Activated T-cell treated with anti-CD3 and anti-CD28 coated beads for 4 hours (primary cell): ENCODE data around the gene CAMK2A.

Experiments used
- DNase-seq: peaks from one replicate; pipeline ENCODE4 v3.0.0-alpha.2; 2020

Gene CAMK2A

DNA sequence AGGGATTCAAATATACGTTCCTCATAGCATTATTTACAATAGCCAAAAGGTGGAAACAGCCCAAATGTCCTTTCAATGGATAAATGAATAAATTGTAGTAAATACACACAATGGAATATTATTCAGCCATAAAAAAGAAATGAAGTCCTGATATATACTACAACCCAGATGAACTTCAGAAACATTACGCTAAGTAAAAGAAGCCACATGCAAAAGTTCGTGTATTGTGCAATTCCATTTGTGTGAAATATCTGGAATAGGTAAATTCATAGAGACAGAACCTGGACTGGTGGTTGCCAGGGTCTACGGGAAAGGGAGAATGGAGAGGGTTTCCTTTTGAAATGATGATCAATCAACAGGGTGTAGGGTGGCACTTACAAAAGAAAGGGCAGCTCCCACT, 25.7 kb upstream of the CAMK2A start:
- no peak for DNase-seq

DNA sequence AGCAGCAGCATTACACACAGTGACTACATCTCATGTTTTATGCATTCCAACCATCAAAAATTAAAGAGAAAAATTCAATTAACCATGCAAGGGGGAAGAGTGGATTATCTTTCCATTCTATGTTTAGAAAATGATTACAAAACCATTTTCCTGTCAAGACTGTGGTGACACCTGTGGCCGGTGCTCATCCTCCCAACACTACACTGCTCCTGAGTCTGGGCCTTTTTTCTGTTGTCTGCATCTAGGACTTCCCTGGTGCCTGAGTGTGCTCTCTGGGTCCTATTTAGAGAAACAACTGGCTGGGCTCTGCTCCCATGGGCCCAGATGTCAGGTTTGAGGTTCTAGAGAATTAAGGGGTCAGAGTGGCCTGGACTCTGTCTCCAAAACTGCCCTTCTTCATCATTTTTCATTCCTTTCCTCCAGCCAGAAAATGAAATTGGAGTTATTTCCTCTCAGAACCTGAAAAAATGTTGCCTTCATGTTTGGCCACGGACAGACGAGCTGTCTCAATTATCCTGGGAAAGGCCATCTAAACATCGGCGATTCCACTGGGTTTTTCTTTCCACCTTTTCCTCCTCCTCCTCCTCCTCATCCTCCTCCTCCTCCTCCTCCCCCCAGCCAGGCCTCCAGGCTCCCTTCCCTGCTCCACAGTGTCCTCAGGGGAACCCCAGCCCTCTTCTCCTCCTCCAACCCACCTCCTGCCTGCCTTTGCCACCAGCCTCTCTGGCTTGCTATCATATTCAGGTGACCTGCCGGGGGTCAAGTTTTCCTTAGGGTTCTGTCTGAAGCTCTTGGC, 24.5 kb upstream of the CAMK2A start:
- DNase-seq = no peak

DNA sequence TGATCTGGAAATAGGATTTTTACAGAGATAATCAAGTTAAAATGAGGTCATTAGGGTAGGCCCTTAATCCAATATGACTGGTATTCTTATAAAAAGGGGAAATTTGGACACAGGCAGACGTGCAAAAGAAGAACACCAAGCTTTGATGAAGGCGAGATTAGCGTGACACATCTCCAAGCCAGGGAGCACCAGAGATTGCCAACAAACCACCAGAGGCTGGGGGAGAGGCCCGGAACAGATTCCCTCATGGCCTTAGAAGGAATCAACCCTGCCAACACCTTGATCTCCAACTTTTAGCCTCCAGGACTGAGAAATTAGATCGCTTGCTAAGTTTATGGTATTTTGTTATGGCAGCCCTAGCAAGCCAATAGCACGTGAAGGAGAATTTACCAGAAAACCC, 23.9 kb upstream of the CAMK2A start:
- no peak for DNase-seq

DNA sequence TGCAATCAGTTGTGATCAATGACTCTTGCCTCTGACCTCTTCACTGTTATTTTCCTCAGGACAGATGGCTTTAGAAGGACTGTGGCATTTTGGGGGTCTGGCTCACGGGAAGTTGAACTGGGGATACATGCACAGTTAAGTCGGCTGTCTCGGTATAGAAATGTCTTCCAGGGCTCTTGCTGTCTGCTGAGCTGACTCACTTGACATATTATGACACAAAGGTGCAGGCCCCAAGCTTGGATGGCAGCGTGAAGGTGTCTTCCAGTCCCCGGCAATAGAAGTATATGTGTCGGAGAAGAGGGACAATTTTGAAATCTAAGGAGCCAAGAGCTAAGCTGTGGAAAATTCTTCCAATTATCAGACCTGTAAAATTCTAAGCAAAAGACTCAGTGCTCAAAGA, 22.9 kb upstream of the CAMK2A start:
- DNase-seq = no peak

DNA sequence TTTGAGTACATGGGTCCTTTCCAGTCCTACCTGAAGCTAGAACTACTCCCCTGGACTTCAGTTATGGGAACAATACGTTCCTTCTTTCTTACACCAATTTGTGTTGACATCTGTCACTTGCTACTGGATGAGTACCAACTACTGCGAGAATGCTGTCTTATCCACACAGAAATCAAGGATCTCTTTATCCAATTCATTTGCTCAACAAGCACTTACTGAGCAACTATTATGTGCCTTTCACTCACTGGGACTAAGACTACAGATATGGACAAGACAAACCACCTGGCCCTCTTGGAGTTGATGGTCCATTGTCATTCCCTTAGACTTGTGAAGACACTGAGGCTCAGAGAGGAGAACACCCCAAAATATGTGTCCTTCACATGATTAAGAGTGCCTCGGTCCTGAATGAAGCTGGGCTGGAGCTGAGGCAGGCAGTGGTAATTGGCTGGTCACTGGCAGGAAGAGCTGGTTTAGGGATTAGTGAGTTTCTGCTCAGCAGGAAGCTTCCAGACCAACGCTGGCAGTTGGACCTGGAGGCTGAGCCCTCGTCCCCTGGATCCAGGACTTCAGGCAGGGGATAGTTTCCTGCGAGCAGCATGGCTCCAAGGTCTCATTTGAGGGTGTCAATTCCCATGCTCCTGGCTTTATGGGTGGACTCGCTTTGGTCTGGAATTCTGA, 21.6 kb upstream of the CAMK2A start:
- no peak for DNase-seq

DNA sequence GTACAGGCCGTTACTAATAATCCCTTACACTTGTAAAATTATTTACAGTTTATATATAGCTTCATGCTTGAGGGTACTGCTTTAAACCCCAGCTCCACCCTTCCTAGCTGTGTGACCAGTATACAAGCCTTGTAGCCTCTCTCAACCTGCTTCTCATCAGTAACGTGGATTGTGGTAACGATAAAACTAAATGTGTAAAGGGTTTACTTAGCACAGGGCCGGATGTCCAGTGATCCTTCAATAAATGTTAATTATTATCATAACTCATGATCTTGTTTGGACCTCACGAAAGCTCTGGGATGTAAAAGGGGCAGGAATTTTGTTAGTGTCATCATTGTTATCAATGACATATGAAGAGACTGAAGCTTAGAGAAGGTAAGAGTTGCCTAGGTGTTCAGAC, 20.7 kb upstream of the CAMK2A start:
- DNase-seq = no peak

DNA sequence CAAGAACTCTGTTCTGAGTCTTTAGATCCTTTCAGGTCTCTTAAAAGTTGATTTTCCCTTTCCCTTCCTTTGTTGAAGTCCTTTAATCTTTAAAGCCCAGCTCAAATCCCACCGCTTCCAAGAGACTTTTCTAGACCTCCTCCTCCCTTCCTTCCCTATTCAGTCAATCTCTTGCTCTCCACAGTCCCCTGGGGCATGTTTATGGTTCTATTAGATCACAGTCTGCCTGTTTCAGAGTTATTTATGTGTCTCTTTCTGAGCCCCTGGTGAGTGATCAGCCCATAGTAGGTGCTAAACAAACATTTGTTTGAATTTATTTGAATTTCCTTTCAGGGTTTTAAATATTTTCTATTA, 20.3 kb upstream of the CAMK2A start:
- no peak for DNase-seq

DNA sequence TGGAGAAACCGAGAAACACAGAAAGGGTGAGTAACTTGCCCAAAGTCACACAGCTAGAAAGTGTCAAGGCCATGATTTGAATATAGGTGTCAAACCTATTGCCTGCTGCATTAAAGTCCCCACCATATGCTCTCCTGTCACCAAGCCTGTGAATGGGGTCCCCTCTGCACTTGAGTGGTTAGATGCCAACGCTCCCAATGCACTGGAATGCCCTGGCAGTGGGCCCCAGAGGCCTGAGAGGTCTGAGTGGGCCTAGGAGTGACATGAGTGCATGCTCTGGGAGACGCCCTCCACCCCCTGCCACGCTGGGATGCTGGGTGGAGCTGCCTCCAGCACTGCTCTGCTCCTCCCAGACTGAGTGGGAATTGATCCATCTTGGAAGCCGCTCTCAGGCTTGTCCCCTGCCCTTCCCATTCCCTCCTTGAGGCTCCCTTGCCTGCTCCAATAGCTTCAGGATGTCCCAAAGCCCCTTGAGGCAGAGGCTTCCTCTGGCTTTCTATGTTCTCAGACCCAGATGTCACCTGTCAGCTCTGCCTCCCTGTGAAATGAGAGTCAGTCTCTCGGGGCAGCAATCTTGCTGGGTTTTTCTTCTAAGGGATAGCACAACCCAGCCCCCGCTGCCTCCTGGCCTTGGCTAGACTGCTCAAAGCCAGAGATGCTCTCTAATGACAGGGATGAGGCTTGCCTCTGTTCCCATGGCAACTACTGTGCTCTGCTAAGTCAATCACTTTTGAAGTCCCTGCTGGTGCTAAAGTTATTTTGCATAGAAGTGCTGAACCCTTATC, 19.7 kb upstream of the CAMK2A start:
- DNase-seq = no peak

DNA sequence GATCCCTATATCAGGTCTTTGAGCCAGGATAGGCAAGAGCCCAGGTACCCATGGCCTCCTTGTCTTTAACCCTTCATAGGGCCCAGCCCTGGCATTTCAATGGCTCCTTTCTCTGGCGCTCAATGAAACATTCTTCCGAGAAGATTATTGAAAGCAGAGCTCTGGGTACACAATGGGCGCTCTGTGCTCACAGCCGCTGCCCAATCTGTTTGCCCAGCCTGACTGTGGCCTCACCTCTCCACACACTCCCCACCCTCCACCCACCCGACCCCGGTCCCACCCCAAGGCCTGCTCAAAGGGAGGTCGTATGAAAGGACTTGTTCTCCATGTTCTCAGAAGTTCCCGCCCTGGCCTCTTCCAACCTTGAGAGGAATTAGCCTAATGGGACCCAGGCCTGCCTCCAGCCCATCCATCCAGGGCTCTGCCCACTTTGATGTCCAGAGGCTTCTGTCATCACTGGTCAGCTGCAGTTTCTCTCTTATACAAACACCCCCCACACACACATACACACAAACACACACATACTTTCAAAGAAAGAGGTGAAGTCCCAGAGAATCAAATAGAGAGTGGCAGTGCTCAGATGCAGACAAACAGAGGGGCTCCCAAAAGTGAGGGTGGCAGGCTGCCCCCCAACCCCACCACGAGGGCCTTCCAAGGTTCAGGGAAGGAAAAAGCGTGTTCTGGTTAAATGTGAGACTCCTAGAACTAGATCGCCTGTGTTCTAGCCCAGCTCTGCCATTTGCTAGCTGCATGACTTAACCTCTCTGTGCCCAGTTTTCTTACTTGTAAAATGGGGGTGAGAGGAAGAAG, 18.2 kb upstream of the CAMK2A start:
- DNase-seq = no peak

DNA sequence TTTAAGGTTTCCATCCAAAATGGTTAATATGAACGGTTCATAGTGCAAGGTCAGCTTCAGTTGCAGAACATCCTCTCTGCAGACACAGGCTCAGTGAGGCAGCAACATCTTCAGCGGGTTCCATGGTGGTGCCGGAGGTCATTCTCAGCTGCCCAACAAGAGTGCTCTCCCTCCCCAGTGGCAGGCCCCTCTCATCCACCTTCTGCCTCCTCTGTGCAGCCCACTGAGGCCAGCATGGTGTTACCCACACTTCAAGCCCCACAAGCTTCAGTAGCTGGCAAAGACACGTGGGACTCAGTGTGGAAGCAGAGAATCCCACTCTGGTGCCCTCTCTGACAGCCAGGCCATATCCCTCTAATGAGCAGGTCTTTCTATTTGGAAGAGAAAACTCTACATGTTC, 17.2 kb upstream of the CAMK2A start:
- DNase-seq = no peak

DNA sequence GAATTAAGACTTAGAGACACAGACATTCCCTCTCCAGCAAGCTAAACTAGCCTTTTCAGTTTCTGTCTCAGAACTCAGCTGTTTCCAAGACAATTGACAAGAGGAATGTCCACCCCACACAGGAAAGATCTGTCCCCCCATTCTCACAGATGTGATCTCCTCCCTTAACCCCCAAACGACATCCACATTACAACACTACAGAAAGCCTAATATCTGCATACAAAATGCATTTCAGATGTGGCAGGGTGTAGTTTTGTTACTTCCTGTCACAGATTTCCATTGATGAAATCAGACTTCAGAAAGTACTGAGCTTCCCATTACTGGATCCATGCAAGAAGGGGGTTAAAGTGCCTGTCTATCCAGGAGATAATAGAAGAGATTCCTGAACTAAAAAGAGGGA, 16.0 kb upstream of the CAMK2A start:
- DNase-seq = no peak

DNA sequence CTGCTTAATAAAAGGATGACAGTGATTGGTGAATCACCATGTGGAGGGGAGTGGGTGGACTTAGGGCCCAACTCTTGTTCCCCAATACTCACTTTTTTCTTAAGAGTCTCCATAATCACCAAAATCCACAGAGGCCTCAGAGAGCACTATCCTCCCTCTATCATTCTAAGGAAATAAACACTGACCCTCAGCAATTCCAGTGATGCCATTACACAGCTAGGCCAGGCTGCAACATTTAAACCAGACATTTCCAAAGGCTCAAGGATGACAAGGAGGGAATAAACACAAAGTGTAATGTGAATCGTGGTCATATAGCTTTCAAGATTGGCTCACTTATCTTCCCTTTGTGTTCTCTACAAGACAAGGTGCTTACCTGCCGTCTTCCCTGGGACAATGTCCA, 15.5 kb upstream of the CAMK2A start:
- DNase-seq = no peak

DNA sequence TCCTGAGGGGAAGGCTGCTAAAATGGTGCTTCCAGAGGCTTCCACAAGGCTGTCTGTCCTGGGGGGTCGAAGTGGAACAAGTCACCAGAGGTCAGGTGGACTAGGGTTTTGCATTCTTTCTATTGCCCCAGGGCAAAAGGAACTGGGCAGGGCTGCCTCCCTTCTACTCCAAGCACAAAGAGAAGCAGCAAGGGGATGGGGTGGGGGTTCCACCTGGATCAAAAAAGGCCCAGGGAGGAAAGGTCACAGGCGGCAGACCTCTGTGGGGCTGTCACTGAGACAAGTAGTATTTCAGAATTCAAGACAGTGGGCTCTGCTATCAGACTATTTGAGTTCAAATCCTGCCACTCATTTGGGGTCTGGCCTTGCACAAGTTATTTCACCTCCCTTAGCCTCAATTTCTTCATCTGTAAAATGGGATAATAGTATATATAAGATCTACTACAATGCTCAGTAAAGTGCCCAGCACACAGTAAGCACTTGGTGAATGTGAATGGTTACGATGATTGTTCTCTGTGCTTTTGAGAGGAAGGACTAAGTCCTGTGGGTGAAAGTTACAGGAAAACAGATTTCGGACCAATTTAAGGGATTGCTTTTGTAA, 15.0 kb upstream of the CAMK2A start:
- no peak for DNase-seq

DNA sequence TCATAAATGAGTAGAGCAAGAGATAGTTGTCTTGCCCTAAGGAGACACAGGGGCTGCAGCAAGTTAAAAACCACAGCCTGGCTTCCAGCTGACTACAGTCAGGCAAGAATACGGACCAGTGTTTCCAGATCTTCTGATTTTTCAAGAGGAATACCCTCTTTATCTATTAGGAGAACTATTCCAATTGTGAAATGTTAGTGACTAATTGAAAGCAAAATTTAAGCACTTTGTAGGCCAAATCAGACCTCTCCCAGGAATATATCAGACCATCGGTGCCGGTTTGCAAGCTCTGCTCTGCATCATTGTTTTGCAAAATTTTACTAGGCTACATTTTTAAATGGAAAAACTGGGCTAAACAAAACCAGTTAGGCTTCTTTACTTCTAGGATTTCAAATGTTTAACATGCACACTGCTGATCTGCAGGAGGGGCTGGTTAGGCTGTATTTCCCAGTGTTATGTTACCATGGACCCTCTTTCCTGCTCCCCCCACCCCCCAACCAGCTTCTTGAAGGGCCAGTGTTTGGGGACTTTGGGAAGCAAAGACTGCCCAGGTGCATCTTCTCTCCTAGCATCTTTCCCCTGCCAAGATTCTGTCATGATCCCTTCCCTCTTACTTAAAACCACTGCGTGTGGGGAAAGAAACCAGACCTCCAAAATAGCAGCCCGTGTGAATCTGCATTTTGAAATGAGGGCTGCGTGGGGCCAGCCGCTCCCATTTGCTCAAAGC, 14.2 kb upstream of the CAMK2A start:
- no peak for DNase-seq

DNA sequence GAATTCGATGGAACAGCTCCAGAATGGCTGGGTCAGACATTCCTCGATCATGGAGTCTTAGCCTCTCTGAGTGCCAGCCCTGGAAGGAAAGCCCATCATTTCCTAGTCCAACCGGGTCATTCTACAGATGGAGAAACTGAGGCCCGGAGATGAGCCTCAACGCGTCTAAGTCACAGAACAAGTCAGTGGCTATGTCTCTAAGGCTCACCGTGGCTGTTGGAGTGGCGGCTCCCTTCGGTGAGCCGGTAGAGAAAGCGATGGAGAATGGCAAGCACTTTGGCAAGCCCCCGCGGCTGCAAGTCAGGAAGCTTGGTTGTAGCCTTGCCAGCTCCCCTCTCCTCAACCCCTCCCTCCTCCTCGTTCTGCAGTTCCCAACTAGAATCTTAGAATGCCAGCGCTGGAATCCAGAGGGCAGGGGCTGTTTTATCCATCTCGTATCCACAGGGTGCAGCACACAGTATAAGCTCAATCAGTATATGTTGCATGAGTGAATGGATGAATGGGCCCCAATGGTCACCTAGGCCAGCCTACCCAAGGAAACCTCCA, 13.6 kb upstream of the CAMK2A start:
- no peak for DNase-seq

DNA sequence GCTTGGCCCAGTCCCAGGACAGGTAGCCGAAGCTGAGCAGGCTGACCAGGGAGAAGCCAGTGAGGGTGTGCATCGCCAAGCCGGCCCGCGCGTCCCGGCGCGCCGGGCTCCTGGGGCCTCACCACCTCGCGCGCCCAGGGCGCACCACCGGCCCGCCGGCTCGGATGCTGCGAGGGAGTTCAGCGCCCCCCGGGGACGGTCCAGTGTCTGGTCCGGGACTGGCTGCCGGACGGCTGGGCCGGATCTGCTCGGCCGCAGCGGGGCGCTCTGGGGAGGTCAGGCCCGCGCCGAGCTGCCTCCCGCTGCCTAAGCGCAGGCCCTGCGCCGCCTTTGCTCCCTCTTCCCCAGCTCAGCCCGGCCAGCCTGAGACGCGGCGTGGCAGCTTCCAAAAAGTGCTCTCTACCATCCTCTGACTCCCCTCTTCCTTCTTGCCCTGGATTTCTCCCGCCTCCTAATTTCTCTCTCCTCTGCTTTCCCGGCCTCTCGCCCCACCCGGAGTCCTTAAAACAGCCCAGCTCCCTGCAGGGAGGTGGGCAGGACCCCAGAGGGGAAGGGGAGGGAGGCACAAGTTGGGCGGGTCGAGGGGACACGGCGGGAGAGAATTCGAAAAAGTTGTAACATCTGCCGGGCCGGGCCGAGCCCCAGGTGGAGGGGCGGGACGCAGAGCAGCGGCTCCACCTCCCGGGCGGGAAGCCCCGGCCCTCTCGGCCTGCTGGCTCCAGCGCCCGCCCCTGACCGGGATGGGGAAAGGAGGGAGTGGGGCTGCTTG, 12.9 kb upstream of the CAMK2A start, which contains the start of gene ARSI:
Gene ARSI (minus strand): TSS at position 605 of the 769 bp plus-strand sequence. CDS start 532 bp downstream, at position 73.
- no peak for DNase-seq

DNA sequence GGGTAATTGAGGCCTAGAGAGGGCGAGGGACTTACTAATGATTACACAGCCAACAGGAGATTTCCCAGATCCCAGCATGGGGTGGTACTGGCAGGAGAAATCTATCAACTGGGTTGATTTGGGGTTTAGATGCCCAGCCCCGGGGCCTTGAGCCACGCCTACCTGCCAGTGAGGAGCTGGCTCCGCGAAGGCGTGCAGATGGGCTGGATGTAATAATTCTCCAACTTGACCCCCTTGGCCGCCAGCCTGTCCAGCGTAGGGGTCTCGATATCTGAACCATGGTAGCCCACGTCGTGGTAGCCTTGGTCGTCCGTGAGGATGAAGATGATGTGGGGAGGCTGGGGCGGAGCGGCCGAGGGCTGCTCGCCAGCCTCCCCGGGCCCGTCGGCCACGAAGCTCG, 12.3 kb upstream of the CAMK2A start:
- no peak for DNase-seq

DNA sequence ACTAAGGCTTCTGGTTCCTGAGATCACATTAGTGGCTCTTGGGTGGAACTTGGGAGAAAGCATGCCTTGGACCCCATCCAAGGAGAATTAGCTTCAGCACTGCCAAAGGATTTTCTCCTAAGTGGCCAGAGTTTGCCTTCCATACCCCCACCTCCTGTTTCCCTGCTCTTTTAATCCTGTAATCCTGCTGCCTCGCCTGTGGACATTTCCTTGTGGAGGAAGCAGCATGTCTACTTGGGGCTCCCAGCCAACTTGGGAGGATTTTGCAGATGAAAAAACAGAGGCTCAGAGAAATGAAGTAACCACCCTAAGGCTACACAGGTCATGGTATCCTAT, 11.6 kb upstream of the CAMK2A start:
- no peak for DNase-seq

DNA sequence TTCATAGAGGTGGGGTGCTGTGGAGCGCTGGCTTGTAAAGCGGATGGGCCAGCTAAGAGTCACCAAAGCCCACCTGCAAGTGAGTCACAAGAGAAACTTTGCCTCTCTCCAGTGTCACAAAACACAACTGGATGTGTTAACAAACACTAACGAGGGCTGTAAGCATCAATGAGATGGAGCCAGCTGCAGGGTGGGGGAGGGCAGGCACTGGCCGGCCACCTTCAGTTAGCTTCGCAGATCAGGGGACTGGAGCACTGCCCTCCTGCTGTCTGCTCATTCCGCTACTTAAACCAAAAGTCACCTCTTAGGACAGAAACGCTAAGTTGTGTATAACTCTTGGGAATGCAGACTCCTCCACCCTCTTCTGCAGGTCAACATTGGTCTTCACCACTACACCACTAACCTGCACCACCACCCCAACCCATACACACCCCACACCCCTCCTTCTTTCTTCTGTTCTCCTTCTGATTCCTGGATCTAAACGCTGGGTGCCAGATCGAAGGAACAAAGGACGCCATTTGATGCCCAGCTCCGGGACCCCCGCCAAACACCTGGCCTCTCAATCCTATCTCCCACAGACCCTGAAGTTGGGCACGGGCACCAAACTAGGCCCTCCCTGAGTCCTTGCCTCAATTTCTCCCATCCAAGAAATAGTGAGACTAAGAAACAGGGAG, 11.1 kb upstream of the CAMK2A start:
- no peak for DNase-seq
